HepG2 (cell line): Measurements from ENCODE around the gene NOTCH2. TPM values are rescaled to one million over a fixed set of nuclear protein-coding genes. Genes with fewer than 3 reads are reported as not detected.

ENCODE experiments used
- CREM ChIP-seq, 2 experiments: sonication (generic) in 1 of 2; formaldehyde crosslinking in 1 of 2; IDR thresholded peaks; 2 replicates each; pipeline versions ENCODE4 v1.4.0 to v1.6.1; 2016 to 2020; ENCODE audit warnings: antibody characterized with exemption in 1 of 2, mild to moderate bottlenecking in 1 of 2, missing genetic modification reagents in 1 of 2
- GATAD2A ChIP-seq: IDR thresholded peaks from 2 replicates; pipeline ENCODE4 v1.6.1; 2016
- HMGXB3 ChIP-seq: sonication (generic); formaldehyde crosslinking; IDR thresholded peaks from 2 replicates; pipeline ENCODE4 v1.4.0; 2020; ENCODE audit warnings: missing genetic modification reagents, borderline replicate concordance
- HNRNPUL1 ChIP-seq: fragments of 200-400 bp; formaldehyde crosslinking; IDR thresholded peaks from 2 replicates; pipeline ENCODE4 v1.6.1; 2017; ENCODE audit warnings: low read depth, mild to moderate bottlenecking, low read length, moderate library complexity
- MTF1 ChIP-seq: sonication (generic); formaldehyde crosslinking; IDR thresholded peaks from 2 replicates; pipeline ENCODE4 v1.5.0; 2020; ENCODE audit warnings: missing genetic modification reagents
- PCBP2 ChIP-seq: fragments of 200-400 bp; formaldehyde crosslinking; optimal IDR thresholded peaks from 2 replicates; pipeline ENCODE3; 2018; ENCODE audit warnings: low read length, low read depth; ENCODE audit not compliant: poor library complexity, severe bottlenecking
- SAFB2 ChIP-seq: sonication (generic); formaldehyde crosslinking; IDR thresholded peaks from 2 replicates; pipeline ENCODE4 v1.5.1; 2020; ENCODE audit warnings: missing genetic modification reagents, low read depth, mild to moderate bottlenecking, borderline replicate concordance
- SPEN ChIP-seq: sonication (generic); formaldehyde crosslinking; IDR thresholded peaks from 2 replicates; pipeline ENCODE4 v1.5.1; 2020; ENCODE audit warnings: low read depth, mild to moderate bottlenecking, missing genetic modification reagents
- TCF7 ChIP-seq: sonication (generic); IDR thresholded peaks from 2 replicates; pipeline ENCODE4 v1.6.1; 2016; ENCODE audit warnings: antibody characterized with exemption, low read depth
- TGIF2 ChIP-seq: IDR thresholded peaks from 2 replicates; pipeline ENCODE4 v1.6.1; 2016; ENCODE audit warnings: control low read depth, missing compliant biosample characterization
- ZFP90 ChIP-seq: sonication (generic); formaldehyde crosslinking; IDR thresholded peaks from 2 replicates; pipeline ENCODE4 v1.8.0; 2022; ENCODE audit warnings: missing genetic modification reagents, mild to moderate bottlenecking, inconsistent platforms, borderline replicate concordance
- ZNF143 ChIP-seq: sonication (generic); formaldehyde crosslinking; IDR thresholded peaks from 2 replicates; pipeline ENCODE4 v1.4.0; 2020; ENCODE audit warnings: missing genetic modification reagents
- ZNF180 ChIP-seq: sonication (generic); formaldehyde crosslinking; IDR thresholded peaks from 2 replicates; pipeline ENCODE4 v1.4.0; 2020; ENCODE audit warnings: low read depth, missing genetic modification reagents, borderline replicate concordance
- ZNF562 ChIP-seq: sonication (generic); formaldehyde crosslinking; IDR thresholded peaks from 2 replicates; pipeline ENCODE4 v1.8.0; 2022; ENCODE audit warnings: missing genetic modification reagents, borderline replicate concordance
- ZNF670 ChIP-seq: sonication (generic); formaldehyde crosslinking; IDR thresholded peaks from 2 replicates; pipeline ENCODE4 v1.8.0; 2022; ENCODE audit warnings: mild to moderate bottlenecking, missing genetic modification reagents, borderline replicate concordance
- ZNF768 ChIP-seq: sonication (generic); formaldehyde crosslinking; IDR thresholded peaks from 2 replicates; pipeline ENCODE4 v1.4.0; 2020; ENCODE audit warnings: missing genetic modification reagents
- ZSCAN12 ChIP-seq: sonication (generic); formaldehyde crosslinking; IDR thresholded peaks from 2 replicates; pipeline ENCODE4 v1.9.0; 2021; ENCODE audit warnings: mild to moderate bottlenecking, missing genetic modification reagents
- ZXDC ChIP-seq: sonication (generic); formaldehyde crosslinking; IDR thresholded peaks from 2 replicates; pipeline ENCODE4 v1.5.0; 2020; ENCODE audit warnings: mild to moderate bottlenecking, missing genetic modification reagents
- polyA plus RNA-seq, 8 experiments: library from polyadenylated mRNA; depleted of rRNA in 3 of 8; stranded (reverse) in 7 of 8; unstranded in 1 of 8; fragments of >200 nt; fragmentation: Illumina TruSeq in 4 of 8; extraction: Trizol in 4 of 8; gene quantifications; 2 replicates each; pipeline versions ENCODE4 v1.2.1 to v1.2.3, GENCODE V29; 2011 to 2016; ENCODE audit warnings: low read depth in 4 of 8, missing spikeins in 1 of 8, mixed read lengths in 1 of 8; ENCODE audit not compliant: insufficient read depth in 1 of 8
- total RNA-seq, 5 experiments: library from RNA; depleted of rRNA; stranded (reverse); fragments of >200 nt; fragmentation: Illumina TruSeq; extraction: Trizol; gene quantifications; 2 replicates each; pipeline ENCODE4 v1.2.3, GENCODE V29; 2016; ENCODE audit warnings: low read depth in 1 of 5
- TF ChIP-seq, protein P1 (sequence below): IDR thresholded peaks from 2 replicates; pipeline ENCODE4 v1.6.1; 2016; ENCODE audit warnings: control low read depth
- TF ChIP-seq, protein P2 (sequence below): IDR thresholded peaks from 2 replicates; pipeline ENCODE4 v1.6.1; 2012; ENCODE audit warnings: low read depth, low read length, improper control_type of control experiment

NOTCH2 gene
- total and polyA plus RNA-seq, 2 of the 13 experiments (the other 11 are each of a cell fraction or from before 2014, with no cell fraction given) = 4.0 to 11.4 TPM

DNA sequence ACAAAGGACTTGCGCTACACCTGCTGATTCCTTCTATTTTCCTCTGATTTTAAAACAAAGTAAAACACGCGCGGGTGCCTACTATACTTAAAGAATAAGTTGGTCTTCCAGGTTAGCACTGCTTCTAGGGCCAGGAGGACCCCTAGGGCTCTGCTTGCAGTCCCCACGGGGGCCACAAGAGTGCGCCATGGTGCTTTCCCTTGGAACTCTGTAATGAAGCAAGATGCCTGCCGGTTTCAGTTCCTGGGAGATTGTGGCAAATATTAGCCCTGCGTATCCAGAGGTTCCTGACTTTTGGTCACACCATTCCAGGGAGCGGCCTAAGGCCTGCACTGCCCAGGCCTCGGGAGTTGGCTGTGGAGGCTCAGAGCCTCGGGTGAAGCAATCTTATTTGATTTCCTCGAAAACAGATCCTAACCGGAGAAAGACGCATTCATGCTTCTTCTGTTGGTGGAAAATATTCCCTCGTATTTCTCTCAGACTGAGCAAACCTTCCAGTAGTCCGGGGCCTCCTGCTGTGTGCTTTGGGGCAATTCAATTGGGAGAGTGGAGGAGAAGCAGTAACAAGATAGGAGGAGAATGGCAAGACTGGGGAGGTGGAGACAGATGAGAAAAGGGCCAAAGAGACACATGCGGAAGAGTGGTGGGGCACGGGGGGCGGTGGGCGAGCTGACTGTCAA lies 198.4 kb downstream of the NOTCH2 start (continued):
- TF ChIP-seq PCBP2 (no peak), ZSCAN12 (CRISPR knock-in tag) (no peak), GATAD2A (CRISPR knock-in tag) (0 out of 2 replicates have a peak, but pooled peaks have one; percentile 13), ZXDC (no peak), HNRNPUL1 (no peak), SAFB2 (CRISPR knock-in tag) (no peak), ZFP90 (CRISPR knock-in tag) (no peak), TCF7 (no peak), ZNF143 (CRISPR knock-in tag) (no peak), TGIF2 (CRISPR knock-in tag) (no peak), ZNF180 (CRISPR knock-in tag) (no peak), MTF1 (CRISPR knock-in tag) (no peak), SPEN (CRISPR knock-in tag) (no peak), CREM (IDR thresholded peaks at IDR 0.05) (no peak), CREM (CRISPR knock-in tag; IDR thresholded peaks at IDR 0.05) (no peak), ZNF670 (CRISPR knock-in tag) (no peak), ZNF562 (CRISPR knock-in tag) (no peak), HMGXB3 (CRISPR knock-in tag) (peak; percentile 49; the same call in 1 of the 2 replicates), ZNF768 (CRISPR knock-in tag) (no peak)
- TF ChIP-seq, protein P1, sequence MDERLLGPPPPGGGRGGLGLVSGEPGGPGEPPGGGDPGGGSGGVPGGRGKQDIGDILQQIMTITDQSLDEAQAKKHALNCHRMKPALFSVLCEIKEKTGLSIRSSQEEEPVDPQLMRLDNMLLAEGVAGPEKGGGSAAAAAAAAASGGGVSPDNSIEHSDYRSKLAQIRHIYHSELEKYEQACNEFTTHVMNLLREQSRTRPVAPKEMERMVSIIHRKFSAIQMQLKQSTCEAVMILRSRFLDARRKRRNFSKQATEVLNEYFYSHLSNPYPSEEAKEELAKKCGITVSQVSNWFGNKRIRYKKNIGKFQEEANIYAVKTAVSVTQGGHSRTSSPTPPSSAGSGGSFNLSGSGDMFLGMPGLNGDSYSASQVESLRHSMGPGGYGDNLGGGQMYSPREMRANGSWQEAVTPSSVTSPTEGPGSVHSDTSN = no peak
- TF ChIP-seq, protein P2, sequence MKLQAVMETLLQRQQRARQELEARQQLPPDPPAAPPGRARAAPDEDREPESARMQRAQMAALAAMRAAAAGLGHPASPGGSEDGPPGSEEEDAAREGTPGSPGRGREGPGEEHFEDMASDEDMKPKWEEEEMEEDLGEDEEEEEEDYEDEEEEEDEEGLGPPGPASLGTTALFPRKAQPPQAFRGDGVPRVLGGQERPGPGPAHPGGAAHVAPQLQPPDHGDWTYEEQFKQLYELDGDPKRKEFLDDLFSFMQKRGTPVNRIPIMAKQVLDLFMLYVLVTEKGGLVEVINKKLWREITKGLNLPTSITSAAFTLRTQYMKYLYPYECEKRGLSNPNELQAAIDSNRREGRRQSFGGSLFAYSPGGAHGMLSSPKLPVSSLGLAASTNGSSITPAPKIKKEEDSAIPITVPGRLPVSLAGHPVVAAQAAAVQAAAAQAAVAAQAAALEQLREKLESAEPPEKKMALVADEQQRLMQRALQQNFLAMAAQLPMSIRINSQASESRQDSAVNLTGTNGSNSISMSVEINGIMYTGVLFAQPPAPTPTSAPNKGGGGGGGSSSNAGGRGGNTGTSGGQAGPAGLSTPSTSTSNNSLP = 0 out of 2 replicates have a peak, but pooled peaks have one; percentile 8
